HEK293 (cell line): ENCODE data around the gene KLHL21.
A peak's percentile ranks its signal among the peaks of the same experiment; 100 is the strongest.

ENCODE experiments used
- CTCF ChIA-PET: fragments of 350-600 bp; formaldehyde crosslinking; extraction: SDS; loops from one replicate; lab custom pipeline; 2021; ENCODE audit warnings: antibody characterized with exemption; lab: Yijun Ruan, JAX
- POLR2A ChIA-PET: fragments of 300-600 bp; formaldehyde crosslinking; extraction: SDS; loops from one replicate; lab custom pipeline; 2020; ENCODE audit warnings: antibody characterized with exemption, inconsistent platforms; lab: Yijun Ruan, JAX
- H3K27ac ChIP-seq: fragments of 200-500 bp; sonication (Bioruptor generic); 2 replicates; pipeline ENCODE4 v1.5.1; 2014; ENCODE audit warnings: low read depth, low read length, control low read depth, inconsistent platforms; ENCODE audit errors: extremely low read depth
- H3K36me3 ChIP-seq, 2 experiments: fragments of 200-500 bp in 1 of 2; sonication (Bioruptor generic) in 1 of 2; 1 replicate in 1 of 2; 2 replicates in 1 of 2; pipeline ENCODE4 v1.5.1; 2014 to 2017; ENCODE audit warnings: inconsistent platforms in 2 of 2, low read length in 2 of 2; ENCODE audit not compliant: control insufficient read depth in 2 of 2, insufficient read depth in 1 of 2
- H3K4me1 ChIP-seq: fragments of 200-500 bp; sonication (Bioruptor generic); 2 replicates; pipeline ENCODE4 v1.5.1; 2014; ENCODE audit warnings: mild to moderate bottlenecking, low read length, inconsistent platforms; ENCODE audit not compliant: control insufficient read depth, insufficient read depth
- H3K4me3 ChIP-seq: 2 replicates; pipeline ENCODE4 v1.5.1; 2011; ENCODE audit warnings: low read depth, mild to moderate bottlenecking, control low read depth, low read length, moderate library complexity
- H3K9me3 ChIP-seq: fragments of 200-500 bp; sonication (Bioruptor generic); 2 replicates; pipeline ENCODE4 v1.5.1; 2014; ENCODE audit warnings: low read depth, low read length, inconsistent platforms; ENCODE audit not compliant: control insufficient read depth, insufficient read depth
- AEBP2 ChIP-seq: fragments of 450-650 bp; formaldehyde crosslinking; IDR thresholded peaks from 2 replicates; pipeline ENCODE4 v1.5.1; 2016; ENCODE audit warnings: missing biosample characterization, missing genetic modification characterization, borderline replicate concordance
- ATF2 ChIP-seq: fragments of 450-650 bp; formaldehyde crosslinking; IDR thresholded peaks from 2 replicates; pipeline ENCODE4 v1.5.1; 2016; ENCODE audit warnings: missing biosample characterization, missing genetic modification characterization, low read depth
- BCL11B ChIP-seq: fragments of 450-650 bp; formaldehyde crosslinking; IDR thresholded peaks from 2 replicates; pipeline ENCODE4 v1.5.1; 2016; ENCODE audit warnings: low read depth, missing biosample characterization, missing genetic modification characterization
- EGR2 ChIP-seq: fragments of 450-650 bp; formaldehyde crosslinking; IDR thresholded peaks from 2 replicates; pipeline ENCODE4 v1.5.1; 2016; ENCODE audit warnings: low read depth, missing biosample characterization, missing genetic modification characterization
- FEZF1 ChIP-seq: fragments of 450-650 bp; formaldehyde crosslinking; IDR thresholded peaks from 2 replicates; pipeline ENCODE4 v1.5.1; 2016; ENCODE audit warnings: missing biosample characterization, missing genetic modification characterization
- GLI4 ChIP-seq: fragments of 450-650 bp; formaldehyde crosslinking; IDR thresholded peaks from 2 replicates; pipeline ENCODE4 v1.5.1; 2016; ENCODE audit warnings: missing biosample characterization, missing genetic modification characterization
- OVOL3 ChIP-seq: fragments of 450-650 bp; formaldehyde crosslinking; IDR thresholded peaks from 2 replicates; pipeline ENCODE4 v1.5.1; 2016; ENCODE audit warnings: missing biosample characterization, missing genetic modification characterization
- REPIN1 ChIP-seq: fragments of 450-650 bp; formaldehyde crosslinking; IDR thresholded peaks from 2 replicates; pipeline ENCODE4 v1.5.1; 2017; ENCODE audit warnings: missing biosample characterization, missing genetic modification characterization, low read depth
- YY2 ChIP-seq: fragments of 450-650 bp; formaldehyde crosslinking; IDR thresholded peaks from 2 replicates; pipeline ENCODE4 v1.5.1; 2016; ENCODE audit warnings: missing biosample characterization, missing genetic modification characterization
- ZBTB7A ChIP-seq: fragments of 450-650 bp; formaldehyde crosslinking; IDR thresholded peaks from 2 replicates; pipeline ENCODE4 v1.5.1; 2016; ENCODE audit warnings: low read depth, missing biosample characterization, missing genetic modification characterization
- ZFP41 ChIP-seq: fragments of 450-650 bp; formaldehyde crosslinking; IDR thresholded peaks from 2 replicates; pipeline ENCODE4 v1.5.1; 2016; ENCODE audit warnings: missing biosample characterization, missing genetic modification characterization, borderline replicate concordance
- ZNF121 ChIP-seq: fragments of 450-650 bp; formaldehyde crosslinking; IDR thresholded peaks from 2 replicates; pipeline ENCODE4 v1.5.1; 2016; ENCODE audit warnings: missing biosample characterization, missing genetic modification characterization
- ZNF629 ChIP-seq: fragments of 450-650 bp; formaldehyde crosslinking; IDR thresholded peaks from 2 replicates; pipeline ENCODE4 v1.5.1; 2017; ENCODE audit warnings: missing biosample characterization, missing genetic modification characterization
- ZNF654 ChIP-seq: fragments of 450-650 bp; formaldehyde crosslinking; IDR thresholded peaks from 2 replicates; pipeline ENCODE4 v1.5.1; 2016; ENCODE audit warnings: low read depth, missing biosample characterization, missing genetic modification characterization
- ZNF776 ChIP-seq: fragments of 450-650 bp; formaldehyde crosslinking; IDR thresholded peaks from 2 replicates; pipeline ENCODE4 v1.5.0; 2017; ENCODE audit warnings: missing biosample characterization, missing genetic modification characterization, borderline replicate concordance
- ZNF792 ChIP-seq: fragments of 450-650 bp; formaldehyde crosslinking; IDR thresholded peaks from 2 replicates; pipeline ENCODE4 v1.5.1; 2016; ENCODE audit warnings: missing biosample characterization, missing genetic modification characterization
- ZSCAN23 ChIP-seq: fragments of 450-650 bp; formaldehyde crosslinking; IDR thresholded peaks from 2 replicates; pipeline ENCODE4 v1.5.1; 2016; ENCODE audit warnings: missing biosample characterization, missing genetic modification characterization
- ZSCAN4 ChIP-seq: fragments of 450-650 bp; formaldehyde crosslinking; IDR thresholded peaks from 2 replicates; pipeline ENCODE4 v1.5.1; 2017; ENCODE audit warnings: missing biosample characterization, missing genetic modification characterization
- TF ChIP-seq, protein P1 (sequence below): fragments of 450-650 bp; formaldehyde crosslinking; IDR thresholded peaks from 2 replicates; pipeline ENCODE4 v1.5.1; 2017; ENCODE audit warnings: missing biosample characterization, missing genetic modification characterization

Gene KLHL21

DNA sequence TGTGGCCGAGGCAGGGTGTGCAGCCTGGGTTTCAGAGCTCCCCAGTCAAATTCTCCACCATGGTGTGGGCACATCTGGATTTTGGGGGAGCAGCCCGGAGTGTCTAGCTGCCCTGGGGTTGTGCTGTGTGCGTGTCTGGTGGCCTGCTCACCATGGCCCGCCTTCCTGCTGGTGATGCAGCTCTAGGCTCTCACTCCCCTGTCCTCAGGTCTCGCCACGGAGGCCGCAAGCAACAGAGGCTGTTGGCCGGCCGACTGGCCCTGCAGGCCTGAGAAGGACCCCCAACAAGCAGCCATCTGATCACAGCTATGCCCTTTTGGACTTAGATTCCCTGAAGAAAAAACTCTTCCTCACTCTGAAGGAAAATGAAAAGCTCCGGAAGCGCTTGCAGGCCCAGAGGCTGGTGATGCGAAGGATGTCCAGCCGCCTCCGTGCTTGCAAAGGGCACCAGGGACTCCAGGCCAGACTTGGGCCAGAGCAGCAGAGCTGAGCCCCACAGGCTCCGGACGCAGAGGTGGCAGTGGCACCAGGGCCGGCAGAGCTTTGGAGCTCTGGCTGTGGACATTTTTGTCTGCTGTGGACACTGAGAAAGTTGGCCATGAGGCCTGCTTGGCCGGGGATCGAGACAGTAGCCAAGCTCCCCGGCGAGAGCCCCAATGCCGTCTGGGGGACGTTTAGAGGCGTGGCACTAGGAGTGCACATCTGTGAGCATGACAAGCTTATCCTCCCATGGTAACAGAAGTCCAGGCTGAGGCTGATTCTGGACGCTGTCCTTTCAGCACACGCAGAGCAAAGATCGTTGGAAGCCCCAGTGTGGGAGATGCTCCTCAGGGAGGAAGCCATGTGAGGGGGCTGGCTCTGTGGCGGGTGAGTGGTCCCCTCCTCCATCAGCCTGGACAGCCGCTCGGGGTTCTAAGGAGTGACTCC is 30.2 kb upstream of the KLHL21 start:
- Histone ChIP-seq H3K9me3 (no peaks in the 10 kb centered on the region), H3K4me3 (no peak overlapping the region), H3K4me1 (no peaks in the 10 kb centered on the region), H3K27ac (no peak overlapping the region), H3K36me3 (peaks cover 21 to 98% of the 10 kb centered on the region in 2 experiments; a peak in 2 of 3 replicates)
- no peak for TF ChIP-seq EGR2
- TF ChIP-seq GLI4, result no peak
- TF ChIP-seq ZBTB7A (tag by site-specific recombination), result no peak
- TF ChIP-seq ZSCAN4 (tag by site-specific recombination), result no peak
- no peak for TF ChIP-seq ZNF629
- TF ChIP-seq YY2, result no peak
- no peak for TF ChIP-seq FEZF1 (tag by site-specific recombination)
- TF ChIP-seq BCL11B (tag by site-specific recombination), result no peak
- TF ChIP-seq ZFP41, result no peak
- TF ChIP-seq OVOL3 (tag by site-specific recombination), result no peak
- TF ChIP-seq, protein P1, sequence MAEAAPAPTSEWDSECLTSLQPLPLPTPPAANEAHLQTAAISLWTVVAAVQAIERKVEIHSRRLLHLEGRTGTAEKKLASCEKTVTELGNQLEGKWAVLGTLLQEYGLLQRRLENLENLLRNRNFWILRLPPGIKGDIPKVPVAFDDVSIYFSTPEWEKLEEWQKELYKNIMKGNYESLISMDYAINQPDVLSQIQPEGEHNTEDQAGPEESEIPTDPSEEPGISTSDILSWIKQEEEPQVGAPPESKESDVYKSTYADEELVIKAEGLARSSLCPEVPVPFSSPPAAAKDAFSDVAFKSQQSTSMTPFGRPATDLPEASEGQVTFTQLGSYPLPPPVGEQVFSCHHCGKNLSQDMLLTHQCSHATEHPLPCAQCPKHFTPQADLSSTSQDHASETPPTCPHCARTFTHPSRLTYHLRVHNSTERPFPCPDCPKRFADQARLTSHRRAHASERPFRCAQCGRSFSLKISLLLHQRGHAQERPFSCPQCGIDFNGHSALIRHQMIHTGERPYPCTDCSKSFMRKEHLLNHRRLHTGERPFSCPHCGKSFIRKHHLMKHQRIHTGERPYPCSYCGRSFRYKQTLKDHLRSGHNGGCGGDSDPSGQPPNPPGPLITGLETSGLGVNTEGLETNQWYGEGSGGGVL (tag by site-specific recombination), result no peak
- TF ChIP-seq ZNF776 (tag by site-specific recombination), result no peak
- TF ChIP-seq ATF2 (tag by site-specific recombination), result no peak
- TF ChIP-seq AEBP2 (tag by site-specific recombination), result no peak
- TF ChIP-seq ZNF654 (tag by site-specific recombination), result no peak
- no peak for TF ChIP-seq REPIN1
- no peak for TF ChIP-seq ZNF792
- CTCF ChIA-PET, result interaction anchor here (0.7 to 3.1 kb wide), 5 partner anchors 11 to 195 kb away, joined by 3 to 14 read pairs (median 5); no protein-coding TSS in a partner anchor
- POLR2A ChIA-PET, result interaction anchor here (0.6 kb wide), 1 partner anchor 40 kb away, joined by 4 read pairs; no protein-coding TSS in a partner anchor

DNA sequence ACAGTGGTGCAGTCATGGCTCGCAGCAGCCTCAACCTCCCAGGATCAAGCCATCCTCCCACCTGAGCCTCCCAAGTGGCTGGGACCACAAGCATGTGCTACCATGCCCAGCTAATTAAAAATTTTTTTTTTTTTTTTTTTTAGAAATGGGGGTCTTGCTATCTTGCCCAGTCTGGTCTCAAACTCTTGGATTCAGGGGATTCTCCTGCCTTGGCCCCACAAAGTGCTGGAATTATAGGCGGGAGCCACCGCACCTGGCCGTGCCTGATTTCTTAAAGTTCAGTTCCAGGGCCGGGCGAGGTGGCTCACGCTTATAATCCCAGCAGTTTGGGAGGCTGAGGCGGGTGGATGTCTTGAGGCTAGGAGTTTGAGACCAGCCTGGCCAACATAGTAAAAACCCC is 28.4 kb upstream of the KLHL21 start:
- H3K4me3 ChIP-seq, result no peak overlapping the region
- TF ChIP-seq ZNF121 (tag by site-specific recombination) (peak; percentile 90), ZSCAN23 (tag by site-specific recombination) (no peak)
- TF ChIP-seq, all 188 proteins: peak for 1
- ChIA-PET POLR2A (interaction anchor here (0.7 kb wide), 1 partner anchor 606 kb away, joined by 5 read pairs; no protein-coding TSS in a partner anchor), CTCF (no interaction called here)
- H3K9me3 ChIP-seq, result no peaks in the 10 kb centered on the region
- H3K36me3 ChIP-seq, result peaks cover 28 to 96% of the 10 kb centered on the region in 2 experiments; a peak in 2 of 3 replicates
- no peak overlapping the region for H3K27ac ChIP-seq
- H3K4me1 ChIP-seq, result no peaks in the 10 kb centered on the region
